Stimulated activated CD4-positive, alpha-beta T cell treated with anti-CD3 and anti-CD28 coated beads, TNF-alpha, amount 100 ng/mL, for 24 hours (primary cell): Measurements from ENCODE around the gene DXO.
"Not testable (repeated sequence)": the region's sequence is repeated elsewhere in the genome, so short reads cannot be mapped to it uniquely, and the experiment has no call there.

Source experiments
- DNase-seq, 3 experiments: peaks; one replicate each; pipeline ENCODE4 v3.0.0-alpha.2; 2020; ENCODE audit warnings: low read depth in 3 of 3

Gene DXO

GRCh38 chr6:31971993-31972708 lies at the start of gene DXO:
Gene DXO, minus strand, starts transcription at chr6:31972138. Its CDS starts 463 bp downstream, at chr6:31971675.
- DNase-seq = peak; percentile 96 to 98 (median 96)

GRCh38 chr6:32014547-32014946 lies 42.6 kb upstream of the DXO start, which contains the start of gene C4B:
Gene C4B, plus strand, starts transcription at chr6:32014795. Its CDS starts 51 bp downstream, at chr6:32014846.
- not testable (repeated sequence) for DNase-seq

DNA sequence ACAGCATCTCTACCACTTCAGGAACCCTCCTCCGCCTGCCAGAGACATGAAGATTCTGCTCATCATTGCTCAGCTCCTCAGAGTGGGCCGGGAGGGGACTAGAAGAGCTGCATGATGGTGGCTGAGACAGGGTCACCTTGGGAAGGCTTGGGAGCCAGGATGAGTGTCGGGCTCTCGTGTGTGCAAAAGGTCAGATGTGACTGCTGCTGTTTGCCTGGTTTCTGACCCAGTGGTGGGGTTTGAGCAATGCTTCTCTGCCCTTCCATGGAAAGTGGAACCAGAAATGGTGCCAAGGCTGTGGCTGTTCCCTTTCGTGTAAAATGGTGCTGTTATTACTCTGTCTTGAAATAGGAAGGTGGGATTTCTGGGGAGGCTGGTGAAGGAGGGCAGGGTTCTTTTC lies 41.8 kb upstream of the DXO start:
- DNase-seq = not testable (repeated sequence)

DNA sequence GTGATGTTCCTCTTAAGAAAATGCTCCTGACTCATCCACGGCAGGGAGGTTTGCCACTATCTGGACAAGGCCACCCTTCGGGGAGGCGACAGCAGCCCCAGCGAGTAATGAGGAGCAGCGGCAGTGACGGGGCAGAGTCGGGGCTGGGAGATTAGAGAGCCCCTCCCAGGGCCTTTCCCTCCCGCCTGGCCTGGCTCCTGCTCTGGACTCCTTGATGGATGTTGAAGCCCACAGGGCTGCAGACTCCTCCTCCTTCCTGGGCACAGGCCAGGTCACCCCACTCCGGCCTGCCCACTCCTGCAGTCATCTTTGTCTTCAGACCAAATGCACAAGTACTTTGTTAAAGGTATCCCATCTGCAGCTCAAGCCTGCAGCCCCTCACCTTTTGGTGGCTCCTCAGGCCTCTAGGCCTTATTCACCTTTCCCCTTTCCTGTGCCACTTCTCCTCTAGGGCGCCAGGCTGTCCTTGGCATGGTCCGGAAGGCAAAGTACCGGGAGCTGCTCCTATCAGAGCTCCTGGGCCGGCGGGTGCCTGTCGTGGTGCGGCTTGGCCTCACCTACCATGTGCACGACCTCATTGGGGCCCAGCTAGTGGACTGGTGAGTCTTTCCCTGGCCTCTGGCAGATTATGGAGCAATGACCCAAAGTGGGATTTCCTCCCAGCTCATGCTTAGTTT lies 41.1 kb upstream of the DXO start:
- not testable (repeated sequence) for DNase-seq

DNA sequence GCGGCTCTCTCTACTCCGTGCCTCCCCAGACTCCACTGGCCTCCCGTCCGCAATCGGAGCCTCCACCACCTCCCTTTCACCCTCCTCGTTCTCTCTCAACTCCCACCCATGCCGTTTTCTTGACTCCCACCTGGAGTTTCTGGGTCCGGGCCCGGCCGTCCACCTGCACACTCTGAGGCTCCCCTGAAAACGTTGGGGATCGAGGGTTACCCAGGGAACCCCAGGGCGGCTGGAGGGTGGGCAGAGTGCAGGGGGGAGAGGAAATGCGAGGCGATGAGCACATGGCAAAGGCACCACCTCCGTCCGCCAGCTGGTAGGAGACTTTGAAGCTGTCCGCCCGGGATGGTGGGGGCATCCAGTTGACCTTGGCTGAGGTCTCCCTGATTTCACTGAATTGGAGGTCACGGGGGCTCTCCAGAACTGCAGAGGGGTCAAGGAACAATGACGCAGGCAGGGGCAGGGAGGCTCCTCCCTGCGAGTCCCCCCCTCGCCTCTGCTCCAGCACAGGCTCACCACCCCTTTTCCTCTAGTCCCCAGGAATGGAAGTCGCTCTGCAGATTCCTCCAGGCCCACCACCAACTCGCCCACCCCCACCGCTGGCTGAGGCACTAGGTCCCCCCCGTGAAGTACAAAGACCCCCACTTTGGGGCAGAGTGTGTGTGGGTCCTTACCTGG lies 39.1 kb upstream of the DXO start:
- not testable (repeated sequence) for DNase-seq

DNA sequence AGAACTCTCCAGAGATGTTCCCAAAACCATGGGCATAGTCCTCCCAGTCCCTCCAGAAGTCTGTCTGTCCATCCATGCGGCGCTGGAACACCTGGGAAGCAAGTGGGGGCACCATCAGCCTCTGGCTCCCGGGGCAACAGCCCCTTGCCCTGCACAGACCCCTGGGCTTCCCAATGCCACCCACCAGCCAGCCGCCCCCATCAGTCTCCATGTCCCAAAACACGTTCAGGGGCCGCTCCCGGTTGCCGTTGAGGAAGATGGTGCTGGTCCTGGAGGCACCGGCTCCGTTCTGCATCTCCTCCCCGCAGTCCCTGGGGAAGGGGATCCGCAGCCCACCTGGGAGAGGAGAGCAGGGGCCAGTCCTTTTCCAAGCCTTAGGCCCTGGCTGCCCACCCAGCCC lies 37.6 kb upstream of the DXO start:
- DNase-seq = not testable (repeated sequence)

GRCh38 chr6:32008616-32009015 lies 36.7 kb upstream of the DXO start:
- DNase-seq = not testable (repeated sequence)

DNA sequence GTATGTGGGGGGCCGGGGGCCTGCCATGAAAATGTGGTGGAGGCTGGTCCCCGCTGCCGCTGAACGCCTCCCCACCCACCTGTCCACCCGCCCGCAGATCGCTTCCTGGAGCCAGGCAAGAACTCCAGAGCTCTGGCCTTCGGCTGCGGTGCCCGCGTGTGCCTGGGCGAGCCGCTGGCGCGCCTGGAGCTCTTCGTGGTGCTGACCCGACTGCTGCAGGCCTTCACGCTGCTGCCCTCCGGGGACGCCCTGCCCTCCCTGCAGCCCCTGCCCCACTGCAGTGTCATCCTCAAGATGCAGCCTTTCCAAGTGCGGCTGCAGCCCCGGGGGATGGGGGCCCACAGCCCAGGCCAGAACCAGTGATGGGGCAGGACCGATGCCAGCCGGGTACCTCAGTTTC lies 36.1 kb upstream of the DXO start:
- not testable (repeated sequence) for DNase-seq

GRCh38 chr6:32007086-32007485 lies 35.1 kb upstream of the DXO start:
- DNase-seq = not testable (repeated sequence)

- not testable (repeated sequence) for DNase-seq
These were observed 34.1 kb upstream of the DXO start for GRCh38 chr6:32005991-32006529.

GRCh38 chr6:32005538-32005880 lies 33.6 kb upstream of the DXO start:
- DNase-seq = not testable (repeated sequence)

GRCh38 chr6:32004864-32005537 lies 33.1 kb upstream of the DXO start:
- not testable (repeated sequence) for DNase-seq

GRCh38 chr6:32004393-32004792 lies 32.5 kb upstream of the DXO start:
- not testable (repeated sequence) for DNase-seq

- not testable (repeated sequence) for DNase-seq
These were observed 31.4 kb upstream of the DXO start for GRCh38 chr6:32003301-32003700.

GRCh38 chr6:32002546-32003268 lies 30.8 kb upstream of the DXO start:
- not testable (repeated sequence) for DNase-seq

DNA sequence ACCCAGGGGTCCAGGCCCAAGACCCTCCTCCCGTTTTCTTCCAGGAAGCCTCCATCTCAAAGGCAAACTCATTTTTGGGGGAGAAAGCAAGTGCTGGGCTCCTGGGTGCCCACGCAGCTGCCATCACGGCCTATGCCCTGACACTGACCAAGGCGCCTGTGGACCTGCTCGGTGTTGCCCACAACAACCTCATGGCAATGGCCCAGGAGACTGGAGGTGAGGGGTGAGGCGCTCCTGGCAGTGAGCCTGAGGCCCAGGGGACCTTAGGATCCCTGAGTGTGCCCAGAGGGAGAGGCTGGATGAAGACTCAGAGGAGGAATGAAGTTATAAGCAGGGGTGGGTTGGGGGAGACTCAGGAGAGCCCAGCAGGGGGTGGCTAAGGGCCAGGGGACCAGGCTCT lies 24.4 kb upstream of the DXO start:
- DNase-seq = not testable (repeated sequence)

- not testable (repeated sequence) for DNase-seq
These were observed 22.5 kb upstream of the DXO start for GRCh38 chr6:31994421-31994820.

- not testable (repeated sequence) for DNase-seq
These were observed 17.4 kb upstream of the DXO start for GRCh38 chr6:31989363-31989762.

DNA sequence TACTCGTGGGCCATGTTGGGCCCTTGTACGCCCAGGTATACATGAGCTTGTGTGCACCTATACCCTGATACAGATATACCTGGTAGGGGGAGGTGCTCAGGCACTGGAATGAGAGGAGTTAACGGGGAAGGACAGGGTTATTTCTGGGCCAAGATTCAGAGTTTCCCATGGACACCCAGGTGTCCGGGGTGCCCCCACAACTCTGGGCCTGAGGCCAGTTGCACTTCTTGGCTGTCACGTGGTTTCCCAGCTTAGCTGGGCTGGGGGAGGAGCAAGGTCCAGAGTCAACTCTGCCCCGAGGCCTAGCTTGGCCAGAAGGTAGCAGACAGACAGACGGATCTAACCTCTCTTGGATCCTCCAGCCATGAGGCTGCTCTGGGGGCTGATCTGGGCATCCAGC lies 9.8 kb upstream of the DXO start, which contains the start of gene C4A:
TSS of gene C4A (plus strand) at position 314 of the 400 bp plus-strand sequence. CDS start at position 365, 51 bp downstream.
- not testable (repeated sequence) for DNase-seq

- not testable (repeated sequence) for DNase-seq
These were observed 9.1 kb upstream of the DXO start for GRCh38 chr6:31980998-31981397.
